Epithelial cell of esophagus (primary cell): ENCODE measurements around the gene KIF17.
A peak's percentile ranks its signal among the peaks of the same experiment; 100 is the strongest.

Experiments
- DNase-seq: peaks from one replicate; pipeline ENCODE4 v3.0.0; 2010; ENCODE audit warnings: low read depth
- H3K4me3 ChIP-seq: 2 replicates; pipeline ENCODE4 v1.5.1; 2011; ENCODE audit warnings: mild to moderate bottlenecking, low read length, control low read depth
- TF ChIP-seq, protein P1 (sequence below): IDR thresholded peaks from 2 replicates; pipeline ENCODE4 v1.5.1; 2011; ENCODE audit warnings: low read depth, mild to moderate bottlenecking, low read length, control low read depth, inconsistent platforms; ENCODE audit not compliant: insufficient read depth; ENCODE audit errors: missing control alignments

KIF17 gene

DNA sequence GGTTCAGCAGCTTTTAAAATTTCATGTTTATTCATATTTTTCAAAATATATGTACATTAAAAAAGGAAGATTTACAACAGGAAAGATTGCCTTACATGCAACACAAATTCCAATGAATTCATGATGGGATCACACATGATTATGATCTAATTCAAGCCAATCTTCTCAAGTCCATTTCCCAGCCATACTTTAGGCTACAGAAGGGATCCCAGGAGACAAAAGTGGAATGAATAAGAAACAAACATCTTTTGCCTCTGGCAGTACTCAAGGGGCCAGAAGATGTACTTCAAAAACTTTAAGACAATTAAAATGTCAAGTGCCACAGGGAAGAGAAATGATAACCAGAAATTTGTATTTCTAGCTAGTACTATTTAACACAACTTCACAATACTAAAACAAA lies 24.9 kb upstream of the KIF17 start:
- DNase-seq = no peak
- TF ChIP-seq, protein P1, sequence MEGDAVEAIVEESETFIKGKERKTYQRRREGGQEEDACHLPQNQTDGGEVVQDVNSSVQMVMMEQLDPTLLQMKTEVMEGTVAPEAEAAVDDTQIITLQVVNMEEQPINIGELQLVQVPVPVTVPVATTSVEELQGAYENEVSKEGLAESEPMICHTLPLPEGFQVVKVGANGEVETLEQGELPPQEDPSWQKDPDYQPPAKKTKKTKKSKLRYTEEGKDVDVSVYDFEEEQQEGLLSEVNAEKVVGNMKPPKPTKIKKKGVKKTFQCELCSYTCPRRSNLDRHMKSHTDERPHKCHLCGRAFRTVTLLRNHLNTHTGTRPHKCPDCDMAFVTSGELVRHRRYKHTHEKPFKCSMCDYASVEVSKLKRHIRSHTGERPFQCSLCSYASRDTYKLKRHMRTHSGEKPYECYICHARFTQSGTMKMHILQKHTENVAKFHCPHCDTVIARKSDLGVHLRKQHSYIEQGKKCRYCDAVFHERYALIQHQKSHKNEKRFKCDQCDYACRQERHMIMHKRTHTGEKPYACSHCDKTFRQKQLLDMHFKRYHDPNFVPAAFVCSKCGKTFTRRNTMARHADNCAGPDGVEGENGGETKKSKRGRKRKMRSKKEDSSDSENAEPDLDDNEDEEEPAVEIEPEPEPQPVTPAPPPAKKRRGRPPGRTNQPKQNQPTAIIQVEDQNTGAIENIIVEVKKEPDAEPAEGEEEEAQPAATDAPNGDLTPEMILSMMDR = no peak
- no peak overlapping the region for H3K4me3 ChIP-seq

DNA sequence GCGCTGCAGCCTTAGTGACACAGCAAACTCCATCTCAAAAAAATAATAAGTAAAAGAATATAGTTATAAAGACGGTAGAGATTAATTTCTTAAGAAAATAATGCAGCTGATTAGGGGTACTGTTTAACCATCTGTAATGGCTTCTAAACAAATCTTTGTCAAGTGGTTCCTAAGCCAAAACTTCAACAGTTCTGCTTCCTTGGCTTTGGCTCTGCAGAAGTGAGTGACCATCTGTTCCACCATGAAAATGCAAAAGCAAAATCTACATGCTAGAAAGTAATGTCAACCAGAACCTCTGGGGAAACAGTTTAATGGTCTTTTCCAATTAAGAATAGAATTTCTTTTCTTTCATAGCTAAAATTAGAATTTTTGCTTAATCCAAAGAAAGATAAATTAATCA lies 23.0 kb upstream of the KIF17 start:
- TF ChIP-seq, protein P1 = no peak
- H3K4me3 ChIP-seq = no peak overlapping the region
- no peak for DNase-seq

DNA sequence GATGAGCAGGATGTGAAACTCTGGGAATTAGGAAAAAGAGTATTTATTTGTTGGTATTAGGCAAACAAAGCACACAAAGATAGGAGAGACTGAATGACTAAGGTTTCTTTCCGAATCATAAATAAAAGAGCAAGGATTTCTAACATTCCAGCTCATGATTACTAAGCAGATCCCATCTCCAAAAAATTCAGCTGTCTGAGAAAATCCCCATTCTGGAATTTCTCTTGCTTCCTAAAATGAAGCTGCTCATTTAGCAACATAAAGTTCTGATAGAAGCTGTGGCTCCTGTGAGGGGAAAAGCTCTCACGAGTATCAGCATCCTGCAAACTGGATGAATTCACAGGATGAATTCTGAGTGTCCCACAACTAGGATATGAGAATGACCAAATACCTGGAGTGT lies 21.4 kb upstream of the KIF17 start:
- peak; percentile 42 for DNase-seq
- no peak overlapping the region for H3K4me3 ChIP-seq
- TF ChIP-seq, protein P1 = no peak

DNA sequence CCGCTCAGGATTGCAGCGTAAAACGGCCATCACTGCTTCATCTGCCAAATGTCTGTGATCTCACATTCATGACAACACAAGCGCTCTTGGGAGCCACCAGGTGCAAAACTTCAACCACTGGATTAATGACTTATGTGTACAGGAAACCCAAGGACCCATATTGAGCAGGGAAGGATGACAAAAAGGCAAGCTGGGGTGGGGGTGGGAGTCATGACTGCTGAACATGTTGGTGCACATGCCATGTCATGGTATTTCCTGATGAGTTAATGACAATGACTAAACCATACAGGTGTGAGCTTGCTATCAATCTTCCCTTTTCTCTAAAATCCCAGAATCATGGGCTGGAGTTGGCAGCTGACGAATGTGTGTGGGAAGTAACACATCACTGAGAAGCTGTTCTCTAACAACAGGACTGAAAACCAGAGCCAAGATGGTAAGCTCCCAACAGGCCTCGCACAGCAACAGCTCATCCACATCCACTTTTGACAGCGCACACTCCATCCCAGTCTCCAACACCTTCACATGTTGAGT lies 17.8 kb upstream of the KIF17 start:
- TF ChIP-seq, protein P1 = no peak
- peak; percentile 99 for DNase-seq
- H3K4me3 ChIP-seq = no peak overlapping the region

DNA sequence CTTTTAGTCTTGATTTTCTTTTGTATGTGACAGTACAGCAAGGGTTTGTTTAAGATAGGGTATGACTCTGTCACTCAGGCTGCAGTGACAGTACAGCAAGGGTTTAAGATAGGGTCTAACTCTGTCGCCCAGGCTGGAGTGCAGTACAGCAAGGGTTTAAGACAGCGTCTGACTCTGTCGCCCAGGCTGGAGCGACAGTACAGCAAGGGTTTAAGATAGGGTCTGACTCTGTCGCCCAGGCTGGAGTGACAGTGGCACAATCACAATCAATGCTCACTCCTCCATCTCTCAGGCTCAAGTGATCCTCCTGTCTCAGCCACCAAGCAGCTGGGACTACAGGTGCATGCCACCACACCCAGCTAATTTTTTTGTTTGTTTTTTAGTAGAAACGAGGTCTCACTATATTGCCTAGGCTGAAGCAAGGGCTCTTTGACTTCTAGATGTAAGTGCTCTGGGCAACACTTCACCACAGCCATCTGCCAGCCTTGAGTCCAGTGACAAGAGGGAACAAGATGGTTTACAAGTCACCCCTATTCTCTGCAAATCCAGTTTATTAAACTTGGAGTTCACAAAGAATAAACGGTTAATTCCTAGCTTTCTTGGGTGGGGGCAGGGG lies 15.7 kb upstream of the KIF17 start:
- H3K4me3 ChIP-seq = no peak overlapping the region
- TF ChIP-seq, protein P1 = no peak
- no peak for DNase-seq

DNA sequence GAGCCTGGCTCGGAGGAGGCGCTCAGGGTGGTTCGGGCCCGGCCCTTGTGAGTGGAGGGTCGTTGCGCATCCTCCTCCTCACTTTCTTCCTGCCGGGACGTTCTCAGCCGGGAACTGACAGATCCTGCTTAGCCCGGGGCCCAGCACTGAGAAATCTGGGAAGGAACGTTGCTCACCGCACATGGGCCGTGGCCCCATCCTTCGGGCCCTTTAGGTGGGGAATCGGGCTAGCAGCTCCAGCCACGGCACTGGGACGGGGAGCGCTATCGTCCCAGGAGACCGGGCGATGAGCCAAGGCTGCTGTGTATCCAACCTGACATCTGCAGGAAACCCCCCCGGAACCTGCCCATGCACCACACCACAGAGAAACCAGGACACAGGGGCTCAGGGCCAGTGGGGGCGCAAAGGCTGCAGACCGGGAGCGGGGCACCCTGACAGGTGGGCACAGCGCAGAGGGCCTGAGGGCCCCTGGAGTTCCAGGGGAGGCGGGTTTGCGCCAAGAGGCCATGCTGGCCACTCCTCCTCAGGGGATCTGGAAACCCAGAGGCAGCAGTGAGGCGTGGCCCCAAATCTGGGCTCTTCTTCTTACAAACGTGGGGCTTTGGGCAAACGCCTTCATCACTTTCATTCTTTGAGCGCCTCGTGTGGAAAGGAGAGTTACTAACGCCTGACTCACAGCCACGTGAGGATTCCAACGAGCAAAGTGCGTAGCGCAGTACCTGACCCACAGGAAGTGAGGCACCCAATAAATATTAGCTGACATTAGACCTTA lies 15.0 kb upstream of the KIF17 start, which contains the start of gene SH2D5:
Gene SH2D5, minus strand, starts transcription at position 116 of the 772 bp plus-strand sequence. CDS start 4,659 bp downstream, outside the sequence.
- TF ChIP-seq, protein P1 = peak; percentile 52
- DNase-seq = peak; percentile 99
- H3K4me3 ChIP-seq = peak within 1 kb of the TSS; percentile 62

DNA sequence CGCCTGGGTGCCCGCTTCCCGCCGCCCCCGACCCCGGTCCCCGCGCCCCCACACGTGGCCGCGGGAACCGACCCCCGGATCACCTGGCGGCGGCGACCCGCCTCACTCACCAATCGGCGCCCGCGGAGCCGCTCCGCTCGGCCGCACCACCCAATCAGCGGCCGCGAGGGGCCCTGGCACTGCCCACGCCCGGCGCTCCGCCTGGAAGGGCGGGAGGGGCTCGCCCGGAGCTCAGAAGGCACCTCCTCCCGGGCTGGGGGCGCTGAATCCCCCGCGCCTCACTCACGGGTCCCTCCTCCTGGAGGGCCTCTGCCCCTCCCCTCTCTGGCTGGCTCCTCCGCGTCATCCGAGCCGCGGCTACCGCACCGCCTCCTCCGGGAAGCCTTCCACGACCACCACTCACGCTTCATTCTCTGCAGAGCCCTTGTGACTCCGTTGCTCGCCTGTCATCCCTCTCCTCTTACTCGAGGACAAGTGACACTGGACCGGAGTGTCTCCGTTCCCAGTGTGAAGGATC lies 14.3 kb upstream of the KIF17 start:
- peak; percentile 86 for DNase-seq
- TF ChIP-seq, protein P1 = no peak

More for the DNA sequence above, 14.3 kb upstream of the KIF17 start:
- peak overlapping the region; percentile 62 for H3K4me3 ChIP-seq
